Measurements from ENCODE around the gene AP1S2.
"Not testable (repeated sequence)": the region's sequence is repeated elsewhere in the genome, so short reads cannot be mapped to it uniquely, and the experiment has no call there.

The AP1S2 gene

GRCh38 chrX:15855568-15856221, 1.1 kb upstream of the AP1S2 start:
- DNase-seq (ENCODE audit: low read depth) = no peak

GRCh38 chrX:15854080-15854655, 445 bp downstream of the AP1S2 start:
- no peak for DNase-seq (ENCODE audit: low read depth)

GRCh38 chrX:15853586-15854079, 980 bp downstream of the AP1S2 start:
- no peak for DNase-seq (ENCODE audit: low read depth)

GRCh38 chrX:15849555-15849954, 5.1 kb downstream of the AP1S2 start:
- DNase-seq (ENCODE audit: low read depth) = no peak

- no peak for DNase-seq (ENCODE audit: low read depth)
Observed at GRCh38 chrX:15848576-15848975, 6.0 kb downstream of the AP1S2 start.

- no peak for DNase-seq (ENCODE audit: low read depth)
Observed at GRCh38 chrX:15843960-15844359, 10.7 kb downstream of the AP1S2 start.

- DNase-seq (ENCODE audit: low read depth) = no peak
Observed at GRCh38 chrX:15841853-15842516, 12.6 kb downstream of the AP1S2 start.

- DNase-seq (ENCODE audit: low read depth) = no peak
Observed at GRCh38 chrX:15838017-15838416, 16.6 kb downstream of the AP1S2 start.

GRCh38 chrX:15834827-15835595, 19.6 kb downstream of the AP1S2 start:
- DNase-seq (ENCODE audit: low read depth) = no peak

- no peak for DNase-seq (ENCODE audit: low read depth)
Observed at GRCh38 chrX:15834053-15834452, 20.6 kb downstream of the AP1S2 start.

GRCh38 chrX:15831347-15831746, 23.3 kb downstream of the AP1S2 start:
- DNase-seq (ENCODE audit: low read depth) = not testable (repeated sequence)

GRCh38 chrX:15829217-15829616, 25.4 kb downstream of the AP1S2 start:
- DNase-seq (ENCODE audit: low read depth) = no peak

GRCh38 chrX:15825936-15826335, 28.7 kb downstream of the AP1S2 start:
- no peak for DNase-seq (ENCODE audit: low read depth)

- no peak for DNase-seq (ENCODE audit: low read depth)
Observed at GRCh38 chrX:15822922-15823321, 31.7 kb downstream of the AP1S2 start.

- DNase-seq (ENCODE audit: low read depth) = no peak
Observed at GRCh38 chrX:15820106-15821073, 34.2 kb downstream of the AP1S2 start.

- no peak for DNase-seq (ENCODE audit: low read depth)
Observed at GRCh38 chrX:15816886-15817285, 37.7 kb downstream of the AP1S2 start.

- no peak for DNase-seq (ENCODE audit: low read depth)
Observed at GRCh38 chrX:15816438-15816809, 38.2 kb downstream of the AP1S2 start.

- peak; percentile 4 for DNase-seq (ENCODE audit: low read depth)
Observed at GRCh38 chrX:15815779-15816437, 38.7 kb downstream of the AP1S2 start.

- no peak for DNase-seq (ENCODE audit: low read depth)
Observed at GRCh38 chrX:15814771-15815365, 39.7 kb downstream of the AP1S2 start.

GRCh38 chrX:15813416-15813815, 41.2 kb downstream of the AP1S2 start:
- no peak for DNase-seq (ENCODE audit: low read depth)

Measured in fibroblast of the conjunctiva (primary cell).